ENCODE results near the gene ATM. TPM values are rescaled to one million over a fixed set of nuclear protein-coding genes. Genes with fewer than 3 reads are reported as not detected.
A peak's percentile ranks its signal among the peaks of the same experiment; 100 is the strongest.

The ATM gene, protein sequence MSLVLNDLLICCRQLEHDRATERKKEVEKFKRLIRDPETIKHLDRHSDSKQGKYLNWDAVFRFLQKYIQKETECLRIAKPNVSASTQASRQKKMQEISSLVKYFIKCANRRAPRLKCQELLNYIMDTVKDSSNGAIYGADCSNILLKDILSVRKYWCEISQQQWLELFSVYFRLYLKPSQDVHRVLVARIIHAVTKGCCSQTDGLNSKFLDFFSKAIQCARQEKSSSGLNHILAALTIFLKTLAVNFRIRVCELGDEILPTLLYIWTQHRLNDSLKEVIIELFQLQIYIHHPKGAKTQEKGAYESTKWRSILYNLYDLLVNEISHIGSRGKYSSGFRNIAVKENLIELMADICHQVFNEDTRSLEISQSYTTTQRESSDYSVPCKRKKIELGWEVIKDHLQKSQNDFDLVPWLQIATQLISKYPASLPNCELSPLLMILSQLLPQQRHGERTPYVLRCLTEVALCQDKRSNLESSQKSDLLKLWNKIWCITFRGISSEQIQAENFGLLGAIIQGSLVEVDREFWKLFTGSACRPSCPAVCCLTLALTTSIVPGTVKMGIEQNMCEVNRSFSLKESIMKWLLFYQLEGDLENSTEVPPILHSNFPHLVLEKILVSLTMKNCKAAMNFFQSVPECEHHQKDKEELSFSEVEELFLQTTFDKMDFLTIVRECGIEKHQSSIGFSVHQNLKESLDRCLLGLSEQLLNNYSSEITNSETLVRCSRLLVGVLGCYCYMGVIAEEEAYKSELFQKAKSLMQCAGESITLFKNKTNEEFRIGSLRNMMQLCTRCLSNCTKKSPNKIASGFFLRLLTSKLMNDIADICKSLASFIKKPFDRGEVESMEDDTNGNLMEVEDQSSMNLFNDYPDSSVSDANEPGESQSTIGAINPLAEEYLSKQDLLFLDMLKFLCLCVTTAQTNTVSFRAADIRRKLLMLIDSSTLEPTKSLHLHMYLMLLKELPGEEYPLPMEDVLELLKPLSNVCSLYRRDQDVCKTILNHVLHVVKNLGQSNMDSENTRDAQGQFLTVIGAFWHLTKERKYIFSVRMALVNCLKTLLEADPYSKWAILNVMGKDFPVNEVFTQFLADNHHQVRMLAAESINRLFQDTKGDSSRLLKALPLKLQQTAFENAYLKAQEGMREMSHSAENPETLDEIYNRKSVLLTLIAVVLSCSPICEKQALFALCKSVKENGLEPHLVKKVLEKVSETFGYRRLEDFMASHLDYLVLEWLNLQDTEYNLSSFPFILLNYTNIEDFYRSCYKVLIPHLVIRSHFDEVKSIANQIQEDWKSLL (N-terminal part only)
- 91.3 TPM for total RNA-seq
- long read RNA-seq, partial matches to known transcripts = 10 of 23 reads
- long read RNA-seq, other reads (novel, unspliced or antisense) = 13 of 23 reads

DNA sequence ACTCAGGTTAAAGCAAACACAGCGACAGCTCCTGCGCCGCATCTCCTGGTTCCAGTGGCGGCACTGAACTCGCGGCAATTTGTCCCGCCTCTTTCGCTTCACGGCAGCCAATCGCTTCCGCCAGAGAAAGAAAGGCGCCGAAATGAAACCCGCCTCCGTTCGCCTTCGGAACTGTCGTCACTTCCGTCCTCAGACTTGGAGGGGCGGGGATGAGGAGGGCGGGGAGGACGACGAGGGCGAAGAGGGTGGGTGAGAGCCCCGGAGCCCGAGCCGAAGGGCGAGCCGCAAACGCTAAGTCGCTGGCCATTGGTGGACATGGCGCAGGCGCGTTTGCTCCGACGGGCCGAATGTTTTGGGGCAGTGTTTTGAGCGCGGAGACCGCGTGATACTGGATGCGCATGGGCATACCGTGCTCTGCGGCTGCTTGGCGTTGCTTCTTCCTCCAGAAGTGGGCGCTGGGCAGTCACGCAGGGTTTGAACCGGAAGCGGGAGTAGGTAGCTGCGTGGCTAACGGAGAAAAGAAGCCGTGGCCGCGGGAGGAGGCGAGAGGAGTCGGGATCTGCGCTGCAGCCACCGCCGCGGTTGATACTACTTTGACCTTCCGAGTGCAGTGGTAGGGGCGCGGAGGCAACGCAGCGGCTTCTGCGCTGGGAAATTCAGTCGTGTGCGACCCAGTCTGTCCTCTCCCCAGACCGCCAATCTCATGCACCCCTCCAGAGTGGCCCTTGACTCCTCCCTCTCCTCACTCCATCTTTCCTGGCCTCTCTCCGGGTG, at the start of gene ATM, which contains the start of gene NPAT:
TSS of gene ATM (plus strand) at position 494 of the 774 bp plus-strand sequence. CDS start 4,558 bp downstream, outside the sequence.
TSS of gene NPAT (minus strand) at position 65 of the 774 bp plus-strand sequence. CDS start 102 bp downstream, outside the sequence.
- DNase-seq = peak; percentile 100
- H3K4me3 ChIP-seq = peak within 1 kb of the TSS; percentile 80
- no peaks in the 10 kb centered on the region for H3K27me3 ChIP-seq (ENCODE audit: low read depth)
- peaks cover 56% of the 10 kb centered on the region for H3K4me1 ChIP-seq
- peak within 1 kb of the TSS; percentile 96 for H3K27ac ChIP-seq
- intact Hi-C loops (cut with DNase I) = no loop called here
- no peaks in the 10 kb centered on the region for H3K9me3 ChIP-seq
- peak; percentile 98 for ATAC-seq
- TF ChIP-seq, protein P1, sequence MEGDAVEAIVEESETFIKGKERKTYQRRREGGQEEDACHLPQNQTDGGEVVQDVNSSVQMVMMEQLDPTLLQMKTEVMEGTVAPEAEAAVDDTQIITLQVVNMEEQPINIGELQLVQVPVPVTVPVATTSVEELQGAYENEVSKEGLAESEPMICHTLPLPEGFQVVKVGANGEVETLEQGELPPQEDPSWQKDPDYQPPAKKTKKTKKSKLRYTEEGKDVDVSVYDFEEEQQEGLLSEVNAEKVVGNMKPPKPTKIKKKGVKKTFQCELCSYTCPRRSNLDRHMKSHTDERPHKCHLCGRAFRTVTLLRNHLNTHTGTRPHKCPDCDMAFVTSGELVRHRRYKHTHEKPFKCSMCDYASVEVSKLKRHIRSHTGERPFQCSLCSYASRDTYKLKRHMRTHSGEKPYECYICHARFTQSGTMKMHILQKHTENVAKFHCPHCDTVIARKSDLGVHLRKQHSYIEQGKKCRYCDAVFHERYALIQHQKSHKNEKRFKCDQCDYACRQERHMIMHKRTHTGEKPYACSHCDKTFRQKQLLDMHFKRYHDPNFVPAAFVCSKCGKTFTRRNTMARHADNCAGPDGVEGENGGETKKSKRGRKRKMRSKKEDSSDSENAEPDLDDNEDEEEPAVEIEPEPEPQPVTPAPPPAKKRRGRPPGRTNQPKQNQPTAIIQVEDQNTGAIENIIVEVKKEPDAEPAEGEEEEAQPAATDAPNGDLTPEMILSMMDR (IDR thresholded peaks at IDR 0.05) = peak; percentile 80
- H3K36me3 ChIP-seq = peaks cover 4% of the 10 kb centered on the region

DNA sequence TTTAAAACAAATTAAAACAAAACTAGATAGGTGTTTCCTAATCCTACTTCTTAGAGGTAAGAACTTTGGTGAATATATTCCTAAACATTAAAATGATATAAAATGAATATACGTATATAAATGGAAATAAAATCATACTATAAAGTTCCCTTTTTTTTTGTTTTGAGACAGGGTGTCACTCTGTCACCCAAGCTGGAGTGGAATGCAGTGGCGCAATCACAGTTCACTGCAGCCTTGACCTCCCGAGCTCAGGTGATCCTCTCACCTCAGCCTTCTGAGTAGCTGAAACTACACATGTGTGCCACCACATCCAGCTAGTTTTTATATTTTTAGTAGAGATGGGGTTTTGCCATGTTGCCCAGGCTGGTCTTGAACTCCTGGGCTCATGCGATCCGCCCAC, 45.3 kb upstream of the ATM start:
- H3K36me3 ChIP-seq = peaks cover 89% of the 10 kb centered on the region
- H3K9me3 ChIP-seq = no peaks in the 10 kb centered on the region
- no peak for ATAC-seq
- intact Hi-C loops (cut with DNase I) = no loop called here
- H3K27me3 ChIP-seq (ENCODE audit: low read depth) = no peaks in the 10 kb centered on the region
- no peak overlapping the region for H3K27ac ChIP-seq
- TF ChIP-seq, protein P1 (IDR thresholded peaks at IDR 0.05) = no peak
- no peak overlapping the region for H3K4me3 ChIP-seq
- no peak for DNase-seq
- no peaks in the 10 kb centered on the region for H3K4me1 ChIP-seq

DNA sequence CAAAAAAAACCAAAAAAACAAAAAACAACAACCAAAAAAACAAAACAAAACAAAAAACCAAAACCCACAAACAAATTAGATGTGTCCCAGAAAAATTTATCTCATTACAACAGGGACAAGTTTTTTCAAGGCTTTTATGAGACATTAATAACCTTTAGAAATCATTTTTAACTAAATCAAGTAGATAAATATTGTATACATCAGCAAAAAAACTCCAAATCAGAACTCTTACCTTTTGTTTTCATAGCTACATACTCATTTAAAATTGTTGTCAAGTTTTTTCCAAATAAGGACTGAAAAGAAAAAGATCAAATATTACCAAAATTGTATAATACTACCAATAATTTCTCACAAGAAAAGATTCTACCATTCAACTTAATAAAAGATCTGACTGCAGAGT, 29.1 kb upstream of the ATM start:
- Histone ChIP-seq H3K36me3 (peaks cover 82% of the 10 kb centered on the region), H3K27ac (no peak overlapping the region), H3K4me3 (no peak overlapping the region), H3K27me3 (ENCODE audit: low read depth) (no peaks in the 10 kb centered on the region), H3K4me1 (peaks cover 3% of the 10 kb centered on the region), H3K9me3 (no peaks in the 10 kb centered on the region)
- ATAC-seq (no peak), DNase-seq (no peak)
- TF ChIP-seq, protein P1 (IDR thresholded peaks at IDR 0.05) = no peak
- intact Hi-C loops (cut with DNase I) = no loop called here

DNA sequence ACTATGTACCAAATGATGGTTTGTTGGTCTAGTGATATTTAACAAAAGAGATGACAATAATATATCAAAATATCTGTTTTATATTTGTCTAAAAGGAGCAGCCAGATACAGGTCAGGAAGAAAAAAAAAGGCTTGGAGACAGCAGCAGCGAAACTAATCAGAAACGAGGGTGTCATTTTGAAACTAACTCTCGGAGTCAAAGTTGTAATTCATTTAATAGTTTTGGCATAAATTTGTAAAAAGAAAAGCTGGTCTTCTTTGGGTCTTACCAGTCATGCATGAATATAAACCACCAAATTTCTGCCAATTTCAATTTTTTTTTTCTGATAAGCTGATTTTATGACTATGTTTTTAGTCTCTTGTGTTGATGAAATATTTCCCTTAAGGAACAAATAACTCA, 26.0 kb upstream of the ATM start:
- no peak for DNase-seq
- Histone ChIP-seq H3K27ac (no peak overlapping the region), H3K27me3 (ENCODE audit: low read depth) (no peaks in the 10 kb centered on the region), H3K36me3 (peaks cover 51% of the 10 kb centered on the region), H3K4me3 (no peak overlapping the region), H3K4me1 (peaks cover 18% of the 10 kb centered on the region), H3K9me3 (no peaks in the 10 kb centered on the region)
- TF ChIP-seq, protein P1 (IDR thresholded peaks at IDR 0.05) = no peak
- intact Hi-C loops (cut with DNase I) = no loop called here
- ATAC-seq = no peak
